ENCODE measurements around the gene MYO3B.

GRCh38 chr2:170190172-170190571 is 12.2 kb downstream of the MYO3B start:
- TF ChIP-seq CTCF (IDR thresholded peaks at IDR 0.05) (no peak), POLR2A (IDR thresholded peaks at IDR 0.05) (no peak)

Data from body of pancreas (tissue), 4 donors.